Tibial artery (tissue), 4 donors: ENCODE measurements around the gene CLIP1.
A peak's percentile ranks its signal among the peaks of the same experiment; 100 is the strongest.
"Not testable (repeated sequence)": the region's sequence is repeated elsewhere in the genome, so short reads cannot be mapped to it uniquely, and the experiment has no call there.

Experiments
- DNase-seq, 2 donors: peaks; one replicate each; pipeline ENCODE4 v3.0.0-alpha.2; 2019
- H3K27ac ChIP-seq, 2 donors: fragments of 200-600 bp; sonication (generic) in 1 of 2; 1 replicate in 1 of 2; 2 replicates in 1 of 2; pipeline ENCODE4 v1.5.1; 2018 to 2019; ENCODE audit warnings: mild to moderate bottlenecking in 1 of 2
- H3K27me3 ChIP-seq, 2 donors: fragments of 200-600 bp; sonication (generic) in 1 of 2; one replicate each; pipeline versions ENCODE4 v1.5.1 to v1.6.0; 2016 to 2019
- H3K36me3 ChIP-seq, 3 donors: fragments of 200-600 bp; sonication (generic) in 2 of 3; one replicate each; pipeline ENCODE4 v1.5.1; 2016 to 2019; ENCODE audit warnings: mild to moderate bottlenecking in 2 of 3
- H3K4me1 ChIP-seq, 4 donors: fragments of 200-600 bp; sonication (generic) in 2 of 4; 1 replicate in 3 of 4; 2 replicates in 1 of 4; pipeline ENCODE4 v1.5.1; 2016 to 2019
- H3K4me3 ChIP-seq, 2 donors: fragments of 200-600 bp; sonication (generic) in 1 of 2; 1 replicate in 1 of 2; 2 replicates in 1 of 2; pipeline ENCODE4 v1.5.1; 2018 to 2019; ENCODE audit warnings: mild to moderate bottlenecking in 2 of 2
- H3K9me3 ChIP-seq, 3 donors: fragments of 200-600 bp; sonication (generic) in 1 of 3; one replicate each; pipeline ENCODE4 v1.5.1; 2016 to 2019
- intact Hi-C: fragments of 100-400 bp; cut with DNase I; formaldehyde crosslinking; loops from one replicate; pipeline ENCODE4 v1.15.0; 2023; ENCODE audit warnings: low total_unique reads
- TF ChIP-seq, protein P1 (sequence below), 2 experiments: fragments of 200-600 bp in 1 of 2; fragments of 450-650 bp in 1 of 2; IDR thresholded peaks; one replicate each; pipeline ENCODE4 v1.5.1; 2017 to 2019; ENCODE audit warnings: antibody characterized with exemption in 2 of 2, mild to moderate bottlenecking in 1 of 2, moderate library complexity in 1 of 2

CLIP1 gene

DNA sequence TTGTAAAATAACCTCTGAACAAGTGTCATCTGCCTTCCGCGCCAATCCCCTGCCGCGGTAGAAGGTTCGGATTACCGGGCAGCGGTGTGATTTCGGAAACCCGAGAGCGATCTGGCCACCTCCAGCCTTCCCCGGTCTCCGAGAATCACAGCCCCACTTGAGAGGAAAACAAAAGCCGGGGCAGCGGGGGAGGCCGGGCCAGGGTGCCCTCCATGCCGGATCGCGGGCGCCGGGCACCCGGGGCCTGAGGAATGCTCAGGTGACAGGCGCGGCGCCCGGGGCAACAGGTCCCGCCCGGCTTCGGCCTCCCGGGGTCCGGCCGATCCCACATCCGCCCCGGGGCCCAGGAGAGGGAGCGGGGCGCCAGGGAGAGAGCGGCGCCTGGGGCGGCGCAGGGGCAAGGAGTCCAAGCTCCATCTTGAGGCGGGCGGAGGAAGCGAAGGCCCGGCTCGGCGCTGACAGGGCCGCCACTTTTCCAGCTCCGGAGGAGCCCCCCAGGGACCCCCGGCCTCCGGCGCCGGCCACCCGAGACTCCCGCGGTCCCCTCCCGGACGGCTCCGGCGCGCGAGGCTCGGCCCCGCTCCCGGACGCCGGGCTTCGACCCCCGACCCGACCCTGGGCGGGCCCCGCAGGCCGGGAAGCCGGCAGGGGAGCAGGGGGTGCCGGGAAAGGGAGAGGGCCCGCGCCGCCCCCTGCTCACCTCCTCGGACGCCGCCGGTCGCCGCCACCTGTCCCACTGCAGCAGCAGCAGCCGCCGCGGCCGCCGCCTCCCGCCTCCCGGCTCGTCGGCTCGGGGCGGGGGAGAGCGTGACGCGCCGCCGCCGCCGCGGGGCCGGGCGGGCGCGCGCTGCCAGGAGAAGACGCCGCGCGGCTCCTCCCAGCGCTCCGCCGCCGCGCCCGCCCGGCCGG lies at the start of gene CLIP1:
Gene CLIP1, minus strand, starts transcription at position 849 of the 909 bp plus-strand sequence. CDS start 42,217 bp downstream, outside the sequence.
- TF ChIP-seq, protein P1, sequence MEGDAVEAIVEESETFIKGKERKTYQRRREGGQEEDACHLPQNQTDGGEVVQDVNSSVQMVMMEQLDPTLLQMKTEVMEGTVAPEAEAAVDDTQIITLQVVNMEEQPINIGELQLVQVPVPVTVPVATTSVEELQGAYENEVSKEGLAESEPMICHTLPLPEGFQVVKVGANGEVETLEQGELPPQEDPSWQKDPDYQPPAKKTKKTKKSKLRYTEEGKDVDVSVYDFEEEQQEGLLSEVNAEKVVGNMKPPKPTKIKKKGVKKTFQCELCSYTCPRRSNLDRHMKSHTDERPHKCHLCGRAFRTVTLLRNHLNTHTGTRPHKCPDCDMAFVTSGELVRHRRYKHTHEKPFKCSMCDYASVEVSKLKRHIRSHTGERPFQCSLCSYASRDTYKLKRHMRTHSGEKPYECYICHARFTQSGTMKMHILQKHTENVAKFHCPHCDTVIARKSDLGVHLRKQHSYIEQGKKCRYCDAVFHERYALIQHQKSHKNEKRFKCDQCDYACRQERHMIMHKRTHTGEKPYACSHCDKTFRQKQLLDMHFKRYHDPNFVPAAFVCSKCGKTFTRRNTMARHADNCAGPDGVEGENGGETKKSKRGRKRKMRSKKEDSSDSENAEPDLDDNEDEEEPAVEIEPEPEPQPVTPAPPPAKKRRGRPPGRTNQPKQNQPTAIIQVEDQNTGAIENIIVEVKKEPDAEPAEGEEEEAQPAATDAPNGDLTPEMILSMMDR (IDR thresholded peaks at IDR 0.05): peak; percentile 45 to 49
- peaks cover 0 to 1% (median 0%) of the 10 kb centered on the region in 3 donors for H3K36me3 ChIP-seq
- peak; percentile 59 to 83 for DNase-seq
- H3K9me3 ChIP-seq: no peaks in the 10 kb centered on the region
- H3K27me3 ChIP-seq: no peaks in the 10 kb centered on the region
- H3K4me1 ChIP-seq: peaks cover 0 to 50% (median 31%) of the 10 kb centered on the region in 4 donors
- H3K27ac ChIP-seq: peak within 1 kb of the TSS; percentile 97 to 99
- intact Hi-C loops: loop anchor here (5.0 kb wide), 1 partner anchor 35 kb away; no protein-coding TSS in a partner anchor
- peak within 1 kb of the TSS; percentile 82 to 99 for H3K4me3 ChIP-seq

DNA sequence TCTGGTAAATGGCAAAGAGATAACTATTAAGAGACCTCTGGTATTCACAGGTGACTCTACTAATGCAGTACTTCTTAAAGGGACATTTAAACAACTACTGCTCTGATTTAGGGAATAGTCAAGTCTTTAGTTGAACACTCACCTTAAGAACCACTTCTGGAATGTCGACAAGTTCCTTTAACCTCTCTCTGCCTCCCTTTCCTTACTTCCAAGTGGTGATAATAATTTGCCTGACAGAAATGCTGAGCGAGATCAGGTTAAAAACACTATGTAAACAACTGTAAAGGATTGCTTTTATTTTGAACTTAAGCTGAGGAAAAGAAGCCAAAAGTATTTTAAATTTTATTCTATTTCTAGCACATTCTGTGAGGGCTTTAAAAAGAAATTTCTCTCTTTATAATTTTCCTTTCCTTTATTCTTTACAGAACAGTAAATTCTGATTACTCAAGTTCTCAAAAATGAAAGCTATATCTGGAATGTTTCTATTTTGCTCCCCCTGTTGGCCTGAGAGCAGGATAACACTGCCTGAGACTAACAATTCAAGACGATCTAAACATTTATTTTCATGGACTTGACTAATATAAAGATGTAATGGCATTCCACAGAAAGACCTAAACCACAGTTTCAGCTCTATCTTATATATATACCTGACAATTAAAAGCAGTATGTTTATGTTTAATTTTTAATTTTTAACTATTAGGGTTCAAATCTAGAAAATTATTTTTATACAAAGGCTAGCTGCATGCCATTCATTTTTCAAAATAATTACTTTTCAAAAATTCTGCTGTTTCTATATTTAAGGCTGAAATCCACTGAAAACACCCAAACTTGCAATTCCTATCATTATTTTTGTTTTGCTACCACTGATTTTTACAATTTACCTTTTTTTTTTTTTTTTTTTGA lies 49.1 kb upstream of the CLIP1 start:
- H3K27ac ChIP-seq: peak overlapping the region; percentile 58 to 60
- no peaks in the 10 kb centered on the region for H3K9me3 ChIP-seq
- TF ChIP-seq, protein P1 (IDR thresholded peaks at IDR 0.05): peak; percentile 81 to 83
- no peaks in the 10 kb centered on the region for H3K27me3 ChIP-seq
- peaks cover 24 to 44% (median 43%) of the 10 kb centered on the region in 3 donors for H3K36me3 ChIP-seq
- DNase-seq: no peak
- H3K4me1 ChIP-seq: peaks cover 0 to 15% (median 9%) of the 10 kb centered on the region in 4 donors
- intact Hi-C loops: no loop called here
- H3K4me3 ChIP-seq: no peak overlapping the region

DNA sequence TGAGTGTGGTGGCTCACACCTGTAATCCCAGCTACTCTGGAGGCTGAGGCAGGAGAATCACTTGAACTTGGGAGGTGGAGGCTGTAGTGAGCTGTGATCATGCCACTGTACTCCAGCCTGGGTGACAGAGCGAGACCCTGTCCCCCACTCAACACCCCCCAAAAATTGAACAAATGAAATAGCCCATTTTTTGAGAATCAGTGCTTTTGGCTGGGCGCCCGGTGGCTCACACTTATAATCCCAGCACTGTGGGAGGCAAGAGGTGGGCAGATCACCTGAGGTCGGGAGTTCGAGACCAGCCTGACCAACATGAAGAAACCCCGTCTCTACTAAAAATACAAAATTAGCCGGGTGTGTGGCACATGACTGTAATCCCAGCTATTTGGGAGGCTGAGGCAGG lies 48.1 kb upstream of the CLIP1 start:
- H3K36me3 ChIP-seq: peaks cover 14 to 34% (median 33%) of the 10 kb centered on the region in 3 donors
- peak overlapping the region; percentile 58 to 60 for H3K27ac ChIP-seq
- DNase-seq, H3K9me3 ChIP-seq, intact Hi-C loops, H3K27me3 ChIP-seq, H3K4me3 ChIP-seq: not testable (repeated sequence)
- peaks cover 0 to 15% (median 9%) of the 10 kb centered on the region in 4 donors for H3K4me1 ChIP-seq

DNA sequence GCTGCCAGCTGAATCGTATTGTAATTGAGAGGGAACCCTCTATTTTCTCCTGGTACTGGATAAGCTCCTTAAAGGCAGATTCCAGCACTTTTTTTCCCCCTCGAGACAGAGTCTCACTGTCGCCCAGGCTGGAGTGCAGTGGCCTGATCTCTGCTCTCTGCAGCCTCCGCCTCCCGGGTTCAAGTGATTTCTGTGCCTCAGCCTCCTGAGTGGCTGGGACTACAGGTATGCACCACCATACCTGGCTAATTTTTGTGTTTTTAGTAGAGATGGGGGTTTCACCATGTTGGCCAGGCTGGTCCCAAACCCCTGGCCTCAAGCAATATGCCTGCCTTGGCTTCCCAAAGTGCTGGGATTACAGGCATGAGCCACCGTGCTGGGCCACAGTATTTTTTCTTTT lies 47.4 kb upstream of the CLIP1 start:
- H3K4me3 ChIP-seq, H3K27ac ChIP-seq, DNase-seq, H3K9me3 ChIP-seq, H3K27me3 ChIP-seq, intact Hi-C loops: not testable (repeated sequence)
- Histone ChIP-seq H3K36me3 (peaks cover 7 to 27% (median 26%) of the 10 kb centered on the region in 3 donors), H3K4me1 (peaks cover 0 to 16% (median 9%) of the 10 kb centered on the region in 4 donors)

DNA sequence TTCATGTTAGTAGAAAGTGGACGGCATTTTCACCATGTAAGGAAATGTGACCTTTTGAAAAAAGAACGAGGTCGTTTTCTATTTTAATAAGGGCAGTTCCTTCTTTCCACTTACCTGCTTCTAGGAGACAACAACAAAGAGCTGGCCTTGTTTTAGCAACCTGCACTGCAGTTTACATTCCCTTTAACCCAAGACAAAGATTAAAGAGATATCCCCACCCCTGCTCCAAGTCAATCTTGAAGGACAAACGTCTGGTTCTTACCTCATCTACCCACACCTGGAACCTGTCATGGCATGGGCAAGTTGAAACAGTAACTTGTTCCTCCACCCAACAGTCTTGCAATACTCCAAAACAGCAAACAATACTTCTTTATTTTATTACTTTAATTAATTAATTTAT lies 45.5 kb upstream of the CLIP1 start:
- Histone ChIP-seq H3K4me1 (peaks cover 0 to 28% (median 9%) of the 10 kb centered on the region in 4 donors), H3K27me3 (no peaks in the 10 kb centered on the region), H3K27ac (no peak overlapping the region), H3K4me3 (no peak overlapping the region), H3K9me3 (no peaks in the 10 kb centered on the region), H3K36me3 (peaks cover 0 to 8% (median 8%) of the 10 kb centered on the region in 3 donors)
- intact Hi-C loops: no loop called here
- TF ChIP-seq, protein P1 (IDR thresholded peaks at IDR 0.05): no peak
- DNase-seq: no peak

DNA sequence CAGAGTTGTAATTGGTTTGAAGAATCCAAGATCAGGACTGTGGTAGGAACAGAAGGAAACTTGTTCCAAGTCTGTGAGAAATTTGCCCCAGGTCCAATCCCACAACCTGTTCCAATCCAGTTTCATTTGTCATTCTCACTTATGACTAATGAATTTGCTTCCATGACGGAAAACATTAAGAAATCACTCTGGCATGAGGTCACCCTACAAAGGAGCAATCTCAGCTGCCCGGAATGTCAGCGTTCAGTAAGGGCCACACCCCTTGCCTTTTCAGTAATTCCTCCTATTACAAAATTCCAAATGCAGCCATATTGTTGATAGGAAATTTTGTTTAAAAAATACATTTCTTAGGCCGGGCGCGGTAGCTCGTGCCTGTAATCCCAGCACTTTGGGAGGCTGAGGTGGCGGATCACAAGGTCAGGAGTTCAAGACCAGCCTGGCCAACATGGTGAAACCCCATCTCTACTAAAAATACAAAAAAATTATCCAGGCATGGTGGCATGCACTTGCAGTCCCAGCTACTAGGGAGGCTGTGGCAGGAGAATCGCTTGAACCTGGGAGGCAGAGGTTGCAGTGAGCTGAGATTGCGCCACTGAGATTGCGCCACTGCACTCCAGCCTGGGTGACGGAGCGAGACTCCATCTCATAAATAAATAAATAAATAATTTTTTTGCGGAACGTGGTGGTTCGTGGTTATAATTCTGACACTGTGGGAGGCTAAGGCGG lies 42.0 kb upstream of the CLIP1 start:
- H3K4me3 ChIP-seq, H3K27me3 ChIP-seq, H3K36me3 ChIP-seq, H3K9me3 ChIP-seq, intact Hi-C loops: not testable (repeated sequence)
- H3K27ac ChIP-seq: peak overlapping the region; percentile 48 to 74
- peak; percentile 30 to 76 for DNase-seq
- H3K4me1 ChIP-seq: peaks cover 0 to 33% (median 0%) of the 10 kb centered on the region in 4 donors
